GM12873 (cell line): ENCODE measurements around the gene SLC46A3.

Source experiments
- TF ChIP-seq, protein P1 (sequence below): IDR thresholded peaks from 2 replicates; pipeline ENCODE4 v1.5.1; 2012; ENCODE audit warnings: low read depth, mild to moderate bottlenecking, moderate library complexity, low read length, control low read depth; ENCODE audit not compliant: insufficient read depth; ENCODE audit errors: missing control alignments

Gene SLC46A3

DNA sequence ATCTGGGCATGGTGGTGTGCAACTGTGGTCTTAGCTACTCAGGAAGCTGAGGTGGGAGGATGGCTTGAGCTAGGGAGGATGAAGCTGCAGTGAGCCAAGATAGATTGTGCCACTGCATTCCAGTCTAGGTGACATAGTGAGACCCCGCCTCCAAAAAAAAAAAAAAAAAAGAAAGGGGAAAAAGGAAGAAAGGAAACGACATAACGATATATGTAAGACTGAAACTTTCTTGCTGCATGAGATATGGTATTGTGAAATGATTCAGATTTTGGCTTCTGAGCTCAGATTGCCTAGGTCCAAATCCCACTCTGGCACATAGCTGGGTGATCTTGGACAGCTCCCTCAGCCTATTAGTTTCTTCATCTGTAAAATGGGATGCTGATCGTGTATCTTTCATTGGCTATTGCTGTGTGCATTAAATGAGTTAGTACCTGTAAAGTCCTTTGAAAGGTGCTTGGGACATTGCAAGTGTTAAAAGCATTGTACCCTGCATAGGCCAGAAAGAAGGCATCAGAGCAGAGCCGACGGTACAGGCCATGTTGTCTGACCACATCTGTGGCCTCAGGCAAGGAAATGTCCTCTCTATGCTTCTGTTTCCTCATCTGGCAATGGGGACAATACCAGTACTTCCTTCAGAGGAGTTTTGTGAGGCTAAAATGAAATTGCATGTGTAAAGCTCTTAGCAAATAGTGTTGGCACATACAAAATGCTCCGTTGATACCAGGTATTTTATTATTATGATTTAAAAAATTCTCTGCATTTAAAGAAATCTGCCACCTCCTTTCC is 32.6 kb upstream of the SLC46A3 start:
- TF ChIP-seq, protein P1, sequence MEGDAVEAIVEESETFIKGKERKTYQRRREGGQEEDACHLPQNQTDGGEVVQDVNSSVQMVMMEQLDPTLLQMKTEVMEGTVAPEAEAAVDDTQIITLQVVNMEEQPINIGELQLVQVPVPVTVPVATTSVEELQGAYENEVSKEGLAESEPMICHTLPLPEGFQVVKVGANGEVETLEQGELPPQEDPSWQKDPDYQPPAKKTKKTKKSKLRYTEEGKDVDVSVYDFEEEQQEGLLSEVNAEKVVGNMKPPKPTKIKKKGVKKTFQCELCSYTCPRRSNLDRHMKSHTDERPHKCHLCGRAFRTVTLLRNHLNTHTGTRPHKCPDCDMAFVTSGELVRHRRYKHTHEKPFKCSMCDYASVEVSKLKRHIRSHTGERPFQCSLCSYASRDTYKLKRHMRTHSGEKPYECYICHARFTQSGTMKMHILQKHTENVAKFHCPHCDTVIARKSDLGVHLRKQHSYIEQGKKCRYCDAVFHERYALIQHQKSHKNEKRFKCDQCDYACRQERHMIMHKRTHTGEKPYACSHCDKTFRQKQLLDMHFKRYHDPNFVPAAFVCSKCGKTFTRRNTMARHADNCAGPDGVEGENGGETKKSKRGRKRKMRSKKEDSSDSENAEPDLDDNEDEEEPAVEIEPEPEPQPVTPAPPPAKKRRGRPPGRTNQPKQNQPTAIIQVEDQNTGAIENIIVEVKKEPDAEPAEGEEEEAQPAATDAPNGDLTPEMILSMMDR = no peak

DNA sequence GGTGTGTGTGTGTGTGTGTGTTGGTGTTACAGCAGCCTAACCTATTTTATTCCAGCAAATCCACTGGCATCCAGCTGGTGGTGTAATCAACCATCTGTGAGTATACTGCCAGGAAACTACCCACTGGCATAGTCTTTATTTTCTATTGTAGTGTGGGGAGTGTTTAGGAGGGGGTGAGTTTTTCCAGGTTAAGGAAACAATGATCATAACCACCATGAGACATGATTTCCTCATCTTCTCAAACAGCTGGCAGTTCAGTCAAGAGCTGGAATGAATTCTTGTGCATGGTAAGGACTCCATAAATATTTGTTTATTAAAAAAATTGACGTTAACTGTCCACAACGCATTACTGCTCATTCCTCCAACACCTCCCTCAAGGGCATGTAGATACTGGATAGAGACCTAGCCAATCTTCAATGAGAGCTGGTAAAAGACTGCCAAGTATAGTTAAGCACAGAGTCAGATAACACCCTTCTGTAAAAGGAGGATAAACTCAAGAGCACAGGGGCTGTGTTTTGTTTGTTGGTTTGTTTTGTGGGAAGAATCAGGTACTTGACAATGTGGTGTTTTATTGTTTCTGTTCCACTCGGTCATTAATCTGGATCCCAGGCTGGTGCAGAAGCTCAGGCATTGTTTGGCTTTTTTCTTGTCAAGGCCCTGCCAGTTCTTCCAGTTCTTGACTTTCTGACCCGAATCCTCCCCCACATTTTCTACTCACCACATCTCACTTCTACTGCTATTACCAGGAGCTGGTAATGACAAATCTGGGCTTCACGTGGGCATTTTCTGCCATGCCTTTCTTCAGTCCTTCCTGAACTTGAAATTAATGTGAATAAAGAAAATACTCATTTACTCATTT is 31.6 kb upstream of the SLC46A3 start:
- TF ChIP-seq, protein P1 = no peak

DNA sequence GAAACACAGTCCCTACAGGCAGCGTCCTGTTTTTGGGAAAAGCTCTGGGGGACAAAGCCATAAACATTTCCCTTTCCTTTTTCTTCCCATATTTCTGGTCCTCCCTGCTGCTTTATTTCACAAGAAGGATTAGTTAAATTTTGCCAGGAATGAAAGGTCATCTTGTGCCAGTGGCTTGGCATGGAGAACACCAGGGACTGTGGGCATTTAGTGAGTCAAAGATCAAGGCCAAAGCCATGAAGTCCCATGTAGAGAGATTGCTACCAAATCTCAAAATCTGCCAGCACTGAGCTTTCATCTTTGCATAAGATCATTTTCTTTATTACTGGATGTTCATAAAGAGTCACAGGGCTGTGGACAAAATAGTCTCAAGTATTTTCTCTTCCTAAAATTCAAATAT is 29.1 kb upstream of the SLC46A3 start:
- TF ChIP-seq, protein P1 = no peak

DNA sequence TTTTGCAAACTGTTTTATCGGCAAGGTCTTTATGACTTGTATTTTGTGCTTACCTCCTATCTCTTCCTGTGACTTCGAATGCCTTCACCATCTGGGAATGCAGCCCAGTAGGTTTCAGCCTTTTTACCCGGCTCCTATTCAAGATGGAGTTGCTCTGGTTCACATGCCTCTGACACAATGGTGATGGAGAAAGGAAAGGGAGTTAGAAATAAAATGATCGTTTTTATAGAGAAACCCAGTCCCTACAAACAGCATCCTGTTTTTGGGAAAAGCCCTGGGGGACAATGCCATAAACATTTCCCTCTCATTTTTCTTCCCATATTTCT is 27.5 kb upstream of the SLC46A3 start:
- TF ChIP-seq, protein P1 = no peak

DNA sequence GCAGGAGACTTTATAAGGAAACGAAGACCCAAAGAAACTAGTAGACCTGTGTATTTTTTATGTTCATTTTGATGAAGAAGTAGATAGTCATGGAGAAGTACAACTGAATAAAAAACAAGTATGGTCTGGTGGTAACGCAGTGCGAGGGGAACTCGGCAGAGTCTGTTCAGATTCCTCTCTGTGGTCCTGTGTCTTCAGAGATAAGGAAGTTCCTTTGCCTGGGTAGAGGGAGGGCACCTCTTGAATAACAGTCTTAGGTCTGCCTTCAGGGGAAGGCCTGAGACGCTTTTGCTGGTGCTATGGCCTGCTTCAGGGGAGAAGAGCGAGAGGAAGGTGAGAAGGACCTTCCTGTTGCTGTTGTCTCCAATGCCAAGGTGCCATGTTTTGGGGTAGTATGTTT is 25.9 kb upstream of the SLC46A3 start:
- TF ChIP-seq, protein P1 = no peak

DNA sequence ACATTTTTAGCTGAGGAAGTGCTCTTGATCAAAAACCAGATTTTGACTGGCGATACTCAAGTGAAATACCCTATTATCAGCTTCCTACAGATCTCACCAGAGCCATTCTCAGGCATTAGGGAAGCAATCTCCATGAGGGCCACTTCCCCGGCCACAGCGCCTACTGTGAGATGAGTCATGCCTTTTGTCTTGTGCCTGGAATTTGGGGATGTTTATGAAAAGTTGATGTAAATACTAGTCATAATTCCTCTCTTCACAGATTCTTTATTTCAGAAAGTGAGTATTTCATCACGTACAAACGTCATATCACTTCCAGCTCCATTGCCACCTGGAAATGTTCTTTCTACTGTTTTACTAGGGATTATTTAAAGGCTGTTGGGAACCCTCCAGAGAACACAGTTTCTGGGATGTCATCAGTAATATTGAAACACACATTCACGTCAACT is 25.3 kb upstream of the SLC46A3 start:
- TF ChIP-seq, protein P1 = no peak

DNA sequence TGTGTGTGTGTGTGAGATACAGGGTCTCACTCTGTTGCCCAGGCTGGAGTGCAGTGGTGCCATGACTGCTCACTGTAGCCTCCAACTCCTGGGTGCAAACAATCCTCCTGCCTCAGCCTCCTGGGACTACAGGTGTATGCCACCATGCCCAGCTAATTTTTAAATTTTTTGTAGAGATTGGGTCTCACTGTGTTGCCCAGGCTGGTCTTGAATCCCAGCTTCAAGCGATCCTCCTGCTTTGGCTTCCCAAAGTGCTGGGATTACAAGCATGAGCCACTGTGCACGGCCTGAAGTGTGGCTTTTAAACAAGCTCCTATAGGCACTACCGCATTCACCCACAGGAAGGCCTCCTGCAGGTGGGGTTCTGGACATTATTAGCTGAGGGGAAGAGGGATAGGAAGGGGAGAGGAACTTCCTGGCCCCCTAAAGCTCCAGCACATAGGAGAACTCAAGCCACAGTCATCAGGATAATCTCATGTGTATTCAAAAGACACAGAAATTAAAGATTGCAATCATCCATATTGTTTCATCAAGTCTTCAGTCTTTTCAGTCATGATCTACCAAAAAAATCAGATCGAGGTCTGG is 24.8 kb upstream of the SLC46A3 start:
- TF ChIP-seq, protein P1 = no peak
